HG03060 (cell line): ENCODE measurements around the gene KIF26A.
"Not testable (repeated sequence)": the region's sequence is repeated elsewhere in the genome, so short reads cannot be mapped to it uniquely, and the experiment has no call there.

Experiments
- ATAC-seq: cut with Tn5 transposase; IDR thresholded peaks from one replicate; pipeline ENCODE4 v1.9.1; 2021; ENCODE audit warnings: low read depth, moderate number of reproducible peaks; ENCODE audit not compliant: unreplicated experiment

The KIF26A gene

DNA sequence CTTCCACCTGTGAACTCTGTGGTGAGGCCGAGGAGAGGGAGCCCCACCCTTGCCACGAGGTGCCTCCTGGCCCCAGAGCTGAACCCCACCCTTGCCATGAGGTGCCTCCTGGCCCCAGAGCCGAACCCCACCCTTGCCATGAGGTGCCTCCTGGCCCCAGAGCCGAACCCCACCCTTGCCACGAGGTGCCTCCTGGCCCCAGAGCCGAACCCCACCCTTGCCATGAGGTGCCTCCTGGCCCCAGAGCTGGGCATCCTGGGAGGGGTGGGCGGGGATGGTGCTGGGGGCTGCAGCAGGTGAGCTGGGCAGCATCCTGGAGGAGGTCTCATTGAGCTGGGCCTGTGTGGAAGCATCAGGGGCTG is 15.0 kb downstream of the KIF26A start:
- not testable (repeated sequence) for ATAC-seq

DNA sequence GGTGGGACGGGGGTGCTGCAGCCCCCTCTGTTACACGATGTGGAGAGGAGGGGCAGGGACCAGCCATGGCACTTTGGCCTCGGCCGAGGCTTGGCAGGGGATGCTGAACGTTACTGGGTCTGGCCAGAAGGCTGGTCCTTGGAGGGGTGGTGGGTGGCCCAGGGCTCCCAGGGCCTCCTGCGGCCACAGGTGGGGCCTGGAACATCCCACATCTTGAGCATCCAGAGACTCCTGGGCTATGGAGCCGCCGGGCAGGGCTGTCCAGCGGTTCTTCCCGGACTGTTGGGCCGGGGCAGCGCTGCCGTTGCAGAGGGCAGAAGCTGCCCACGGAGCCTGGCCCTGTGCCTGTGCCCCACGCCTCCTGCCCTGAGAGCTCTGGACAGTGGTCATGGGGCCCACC is 15.9 kb downstream of the KIF26A start:
- no peak for ATAC-seq

DNA sequence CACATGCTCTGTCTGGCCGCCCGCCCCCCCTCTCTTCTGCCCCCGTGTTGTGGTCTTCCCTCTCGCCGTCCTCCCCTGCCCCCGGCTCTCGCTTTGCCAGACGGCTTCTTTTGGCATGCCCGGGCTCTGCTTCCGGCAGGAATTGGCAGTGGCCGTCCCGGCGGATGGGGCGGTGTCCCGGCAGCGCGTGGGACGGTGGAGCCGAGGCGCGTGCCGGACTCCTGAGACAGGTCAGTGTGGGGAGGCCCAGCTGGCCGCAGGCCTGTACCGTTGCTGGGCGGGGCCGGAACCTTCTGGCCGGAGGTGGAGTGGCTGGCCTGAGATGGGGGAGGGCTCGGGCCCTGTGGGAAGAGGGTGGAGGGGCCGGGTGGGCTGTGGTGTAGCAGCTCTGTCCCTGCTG is 17.1 kb downstream of the KIF26A start:
- no peak for ATAC-seq

DNA sequence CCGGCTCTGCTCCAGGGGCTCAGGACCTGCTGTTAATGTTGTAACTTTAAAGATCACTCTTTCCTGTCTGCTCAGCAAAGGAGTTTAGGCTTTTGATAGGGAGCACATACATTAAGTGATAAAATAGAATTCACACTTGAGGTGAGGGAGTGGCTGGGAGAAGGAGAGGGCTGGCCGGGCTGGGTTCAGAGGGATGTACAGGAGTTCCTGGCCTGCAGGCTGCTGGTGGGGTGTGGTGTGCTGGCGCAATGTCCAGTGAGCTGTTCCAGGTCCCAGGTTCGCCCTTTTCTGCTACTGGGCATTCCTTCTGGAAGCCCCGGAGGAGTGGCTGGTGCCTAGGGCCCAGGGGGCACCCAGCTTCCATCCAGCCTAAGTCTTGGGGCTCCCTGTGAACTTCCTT is 17.8 kb downstream of the KIF26A start:
- no peak for ATAC-seq

DNA sequence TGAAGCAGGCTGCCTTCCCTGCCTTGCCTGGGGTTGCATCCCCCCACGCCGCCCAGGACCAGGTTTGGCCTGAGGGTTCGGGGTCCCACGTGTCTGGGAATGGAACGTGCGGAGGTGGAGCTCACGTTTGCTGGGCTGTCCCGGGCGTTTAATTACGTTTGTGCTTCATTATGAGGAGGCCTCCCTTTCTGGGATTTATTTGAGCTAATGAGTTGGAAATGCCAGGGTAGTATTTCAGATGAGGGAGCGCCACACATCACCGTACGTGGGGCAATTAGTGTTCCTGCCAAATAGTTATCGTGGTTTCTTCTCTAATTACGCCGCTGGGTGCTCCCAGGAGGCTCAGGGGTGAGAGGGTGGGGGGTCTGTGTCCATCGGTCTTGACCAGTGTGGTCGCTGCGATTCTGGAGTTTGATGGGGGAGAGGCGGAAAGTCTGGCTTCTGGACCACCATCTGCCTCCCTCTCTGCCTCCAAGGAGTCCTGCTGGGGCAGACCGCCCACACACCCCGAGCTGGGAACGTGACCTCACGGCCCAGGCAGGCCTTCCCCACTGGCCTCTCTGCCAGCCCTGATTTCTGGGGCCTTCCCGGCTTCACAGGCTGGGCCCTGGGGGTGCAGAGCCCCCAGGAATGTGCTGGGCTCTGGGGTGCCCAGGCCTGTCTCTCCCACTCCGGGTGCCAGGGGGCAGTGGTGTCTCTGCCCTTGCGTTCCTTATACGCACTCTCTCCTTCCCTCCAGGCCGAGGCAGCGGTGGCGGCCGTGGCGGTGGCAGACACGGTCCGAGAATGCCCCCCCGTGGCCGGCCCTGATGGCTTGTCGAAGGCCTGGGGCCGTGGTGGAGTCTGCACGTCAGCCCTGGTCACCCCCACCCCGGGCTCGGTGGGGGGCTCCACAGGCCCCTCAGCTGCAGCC is 18.9 kb downstream of the KIF26A start:
- ATAC-seq = no peak

DNA sequence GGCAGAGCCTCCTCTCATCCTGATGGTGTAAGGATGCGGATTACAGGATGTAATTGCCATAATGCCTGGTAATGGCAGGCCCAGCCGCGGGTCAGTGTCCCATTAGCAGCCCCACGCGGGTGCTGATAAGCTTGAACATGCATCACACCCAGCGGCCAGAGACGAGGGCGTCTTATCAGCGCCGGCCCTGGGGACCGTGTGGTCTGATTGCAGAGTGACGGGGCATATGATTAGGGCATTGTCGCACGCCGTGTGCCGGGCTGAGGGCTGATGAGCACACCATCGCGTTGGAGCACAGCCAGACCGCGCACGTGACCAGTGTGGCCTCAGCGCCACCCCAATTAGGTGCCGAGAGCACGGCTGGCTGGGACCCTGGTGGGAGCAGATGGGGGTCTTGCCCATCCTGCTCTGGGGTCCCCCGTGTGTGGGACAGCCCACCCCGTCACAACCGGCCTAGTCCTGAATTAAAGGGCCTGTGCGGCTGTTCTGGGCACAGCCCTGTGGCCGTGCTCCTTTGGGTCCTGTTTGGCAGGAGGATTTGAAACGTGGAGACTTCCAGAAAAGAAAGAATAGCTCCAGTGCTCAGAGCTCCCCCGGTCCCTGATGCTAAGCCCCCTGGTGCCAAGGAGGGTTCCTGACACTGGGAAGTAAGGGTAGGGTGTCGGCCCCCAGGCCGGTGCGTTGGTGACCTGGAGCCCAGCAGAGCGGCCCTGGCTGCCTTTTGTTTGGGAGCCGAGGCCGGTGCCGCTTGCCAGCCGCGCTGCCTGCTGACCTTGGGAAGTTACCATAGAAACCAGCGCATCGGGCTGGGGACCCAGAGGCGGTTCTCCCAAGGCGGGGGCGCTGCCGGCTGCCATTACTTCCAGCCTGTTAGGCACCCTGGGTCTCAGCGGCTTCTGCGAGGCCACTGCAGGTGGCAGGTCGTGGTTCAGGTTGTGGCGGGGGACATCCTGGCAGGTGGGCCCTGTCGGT is 20.7 kb downstream of the KIF26A start:
- no peak for ATAC-seq

DNA sequence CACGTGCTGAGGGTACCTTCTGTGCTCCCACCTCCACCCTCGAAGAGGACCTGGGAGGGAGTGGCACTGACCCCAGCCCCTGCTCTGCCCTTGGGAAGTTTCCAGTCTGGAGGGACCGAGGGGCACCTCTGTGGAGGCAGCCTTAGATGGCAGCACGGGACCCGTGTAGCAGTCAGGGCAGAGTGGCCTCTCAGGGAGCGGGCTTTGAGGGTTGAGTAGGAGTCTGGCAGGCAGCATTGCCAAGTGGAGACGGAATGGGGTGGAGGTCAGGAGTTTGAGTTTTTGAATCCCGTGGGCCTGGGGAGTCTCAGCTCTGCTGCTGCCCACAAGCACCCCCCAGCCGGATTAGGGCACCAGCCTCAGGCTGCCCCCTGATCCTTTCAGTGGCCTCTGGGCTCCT is 21.6 kb downstream of the KIF26A start:
- no peak for ATAC-seq

DNA sequence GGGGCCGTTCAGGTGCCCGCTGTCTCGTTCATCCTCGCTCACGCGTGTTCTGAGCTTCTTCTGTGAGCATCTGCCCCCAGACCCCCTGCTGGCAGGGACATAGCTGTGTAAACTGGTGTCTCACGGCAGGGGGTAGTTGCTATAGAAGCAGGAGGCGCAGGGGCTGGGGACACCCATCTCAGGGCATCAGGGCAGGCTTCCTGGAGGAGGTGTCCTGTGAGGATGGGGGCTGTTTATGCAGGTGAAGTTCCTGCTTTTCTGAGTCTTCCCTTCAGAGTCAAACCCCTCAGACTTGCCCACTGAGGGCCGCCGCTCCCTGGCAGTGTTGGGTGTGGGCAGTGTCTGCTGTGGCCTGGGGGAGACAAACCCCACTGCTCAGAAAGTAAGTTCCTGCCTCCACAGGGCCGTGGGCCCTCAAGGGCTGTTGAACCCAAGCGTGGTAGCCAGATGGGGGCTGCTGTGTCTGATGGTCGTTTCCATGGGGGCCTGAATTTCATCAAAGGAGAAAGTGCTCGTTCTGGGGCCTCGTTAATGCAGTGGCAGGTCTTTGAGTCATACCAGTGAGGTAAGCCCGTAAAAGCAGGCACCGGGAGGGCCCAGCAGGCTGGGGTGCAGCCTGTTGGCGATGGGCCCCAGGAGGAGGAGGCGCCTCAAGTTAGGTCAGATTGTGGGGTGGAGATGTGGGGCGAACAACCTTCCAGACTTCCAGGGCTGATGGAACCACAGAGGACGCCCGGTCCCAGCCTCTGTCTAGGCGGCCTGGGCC is 23.4 kb downstream of the KIF26A start:
- no peak for ATAC-seq

DNA sequence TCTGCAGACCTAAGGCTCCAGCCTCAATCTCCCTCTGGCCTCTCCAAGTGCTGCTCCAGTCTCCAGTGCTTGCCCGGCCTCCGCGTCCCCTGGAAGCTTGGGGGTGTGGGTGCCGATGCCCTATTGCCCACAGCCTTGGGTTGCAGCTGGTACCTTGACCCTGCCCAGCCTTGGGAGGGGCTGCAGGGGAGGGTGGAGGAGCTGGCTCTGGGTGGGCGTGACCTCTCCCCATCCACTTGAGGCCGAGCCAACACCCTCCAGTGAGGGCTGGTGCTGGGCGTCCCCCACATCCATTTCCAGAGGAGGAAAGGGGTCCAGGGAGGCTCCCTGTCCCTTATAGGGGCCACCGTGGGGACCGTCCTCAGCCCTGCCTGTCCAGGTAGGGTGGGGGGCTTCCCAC is 24.1 kb downstream of the KIF26A start:
- ATAC-seq = no peak

DNA sequence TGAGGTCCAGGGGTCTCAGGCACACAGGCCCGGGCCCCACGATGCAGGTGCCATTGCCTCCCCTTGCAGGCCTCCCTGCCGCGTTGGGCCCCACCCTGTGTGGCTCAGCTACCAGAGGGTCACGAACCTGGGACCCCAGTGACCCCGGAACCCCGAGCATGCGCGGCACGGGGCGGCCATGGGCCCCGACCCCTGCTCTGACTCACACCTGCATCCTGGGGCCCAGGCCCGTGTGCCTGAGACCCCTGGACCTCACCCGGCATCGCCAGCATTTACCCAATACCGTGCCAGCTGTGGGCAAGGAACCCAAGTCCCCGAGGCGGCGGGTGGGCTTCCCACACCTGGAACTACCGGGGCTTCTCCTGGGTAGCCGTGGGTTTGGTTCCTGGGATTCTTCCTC is 25.2 kb downstream of the KIF26A start:
- no peak for ATAC-seq

DNA sequence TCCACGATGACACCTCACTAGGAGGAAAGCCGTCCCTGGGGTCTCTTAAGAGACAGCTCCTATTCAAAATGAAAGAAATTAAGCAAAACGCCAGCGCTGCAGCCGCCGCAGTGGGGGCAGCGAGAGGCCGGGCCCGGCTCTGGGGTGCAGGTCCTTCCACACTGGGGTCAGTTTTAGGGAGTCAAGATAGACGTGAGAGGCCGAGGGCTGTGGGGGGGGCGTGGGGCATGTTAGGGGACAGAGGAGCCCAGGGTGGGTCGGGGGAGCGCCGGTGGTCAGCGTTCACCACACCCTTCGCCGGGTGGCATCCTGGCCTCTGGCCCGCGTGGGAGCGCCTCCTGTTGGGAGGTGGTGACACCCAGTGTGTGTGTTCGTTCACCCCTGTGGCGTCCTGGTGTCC is 25.7 kb downstream of the KIF26A start:
- ATAC-seq = no peak

DNA sequence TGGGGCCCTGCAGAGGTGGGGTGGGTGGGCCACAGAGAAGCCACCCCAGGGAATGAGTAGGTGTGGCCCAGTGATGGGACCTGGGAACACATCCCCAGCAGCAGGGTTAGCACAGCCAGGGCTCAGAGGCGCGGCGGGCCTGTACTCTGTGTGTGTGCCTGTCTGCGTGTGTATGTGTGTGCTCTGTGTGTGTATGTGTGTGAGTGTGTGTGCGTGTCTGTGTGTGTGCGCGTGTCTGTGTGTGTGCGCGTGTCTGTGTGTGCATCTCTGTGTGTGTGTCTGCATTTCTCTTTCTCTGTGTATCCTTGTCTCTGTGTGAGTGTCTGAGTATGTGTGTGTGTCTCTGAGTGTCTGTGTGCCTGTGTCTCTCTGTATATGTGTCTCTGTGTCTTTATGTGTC is 26.1 kb downstream of the KIF26A start:
- ATAC-seq = no peak

DNA sequence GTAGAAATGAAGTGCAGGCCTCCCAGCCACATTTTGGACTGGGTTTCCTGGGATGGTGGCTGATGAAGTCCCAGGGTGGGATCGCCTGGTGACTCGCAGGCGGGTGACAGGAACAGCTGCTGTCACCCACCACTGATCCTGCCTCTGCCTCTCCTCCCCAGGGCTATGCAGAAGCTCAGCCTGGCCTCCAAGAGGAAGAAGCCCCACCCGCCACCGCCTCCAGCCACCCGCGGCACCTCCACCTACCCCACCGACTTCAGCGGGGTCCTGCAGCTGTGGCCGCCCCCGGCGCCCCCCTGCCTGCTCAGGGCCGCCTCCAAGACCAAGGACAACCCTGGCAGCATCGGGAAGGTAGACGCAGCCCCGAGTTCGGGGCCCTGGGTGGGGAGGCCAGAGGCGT is 28.3 kb downstream of the KIF26A start:
- ATAC-seq = no peak

DNA sequence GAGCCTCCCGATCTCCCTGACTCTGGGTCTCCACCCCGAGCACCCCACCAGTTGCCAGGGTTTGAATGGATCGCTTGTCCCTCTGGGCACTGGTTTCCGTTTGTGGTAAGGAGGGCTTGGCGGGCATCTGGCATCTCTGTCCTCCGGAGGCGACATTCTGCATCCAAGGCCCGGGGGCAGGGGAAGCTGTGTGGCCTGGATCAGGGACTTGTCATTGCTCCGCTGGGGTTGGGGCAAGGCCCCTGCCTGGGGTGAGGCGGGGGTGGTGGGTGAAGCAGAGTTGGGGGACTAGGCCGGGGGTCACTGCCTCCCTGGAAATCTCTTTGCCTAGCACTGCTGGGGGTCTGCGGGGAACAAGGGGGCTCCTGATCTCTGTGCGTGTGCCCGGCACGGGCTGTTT is 30.2 kb downstream of the KIF26A start:
- ATAC-seq = no peak

DNA sequence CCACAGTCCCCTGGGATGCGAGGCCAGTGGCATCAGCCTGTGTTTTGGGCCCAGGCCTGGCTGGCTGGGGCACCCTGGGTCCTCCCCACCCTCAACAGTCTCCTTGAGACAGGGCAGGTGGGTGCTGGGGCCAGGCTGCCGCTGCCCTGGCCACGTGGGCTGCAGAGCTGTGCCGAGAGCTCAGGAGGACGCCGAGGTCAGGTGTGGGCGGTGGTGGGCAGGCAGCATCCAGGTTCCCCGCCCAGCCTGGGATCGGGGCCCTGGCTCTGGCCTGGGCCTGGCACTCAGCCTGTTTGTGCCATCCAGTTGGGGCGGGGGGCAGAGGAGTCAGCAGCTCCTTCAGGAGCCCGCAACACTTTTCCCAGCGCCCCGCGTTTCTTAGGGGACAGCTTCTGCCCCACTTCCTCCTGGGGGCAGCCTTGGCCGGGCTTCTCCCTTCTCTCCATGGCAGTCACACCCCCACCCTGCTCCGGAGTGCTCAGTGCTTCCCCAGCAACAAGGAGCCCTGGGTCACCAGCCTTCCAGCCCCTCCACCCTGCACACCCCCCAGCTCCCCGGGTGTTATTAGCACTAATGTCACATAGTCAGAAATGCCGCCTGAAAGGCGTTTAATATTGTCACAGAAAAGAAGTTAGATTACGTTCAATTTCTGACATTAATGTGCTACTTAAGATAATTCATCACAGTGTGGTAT is 30.8 kb downstream of the KIF26A start:
- no peak for ATAC-seq

DNA sequence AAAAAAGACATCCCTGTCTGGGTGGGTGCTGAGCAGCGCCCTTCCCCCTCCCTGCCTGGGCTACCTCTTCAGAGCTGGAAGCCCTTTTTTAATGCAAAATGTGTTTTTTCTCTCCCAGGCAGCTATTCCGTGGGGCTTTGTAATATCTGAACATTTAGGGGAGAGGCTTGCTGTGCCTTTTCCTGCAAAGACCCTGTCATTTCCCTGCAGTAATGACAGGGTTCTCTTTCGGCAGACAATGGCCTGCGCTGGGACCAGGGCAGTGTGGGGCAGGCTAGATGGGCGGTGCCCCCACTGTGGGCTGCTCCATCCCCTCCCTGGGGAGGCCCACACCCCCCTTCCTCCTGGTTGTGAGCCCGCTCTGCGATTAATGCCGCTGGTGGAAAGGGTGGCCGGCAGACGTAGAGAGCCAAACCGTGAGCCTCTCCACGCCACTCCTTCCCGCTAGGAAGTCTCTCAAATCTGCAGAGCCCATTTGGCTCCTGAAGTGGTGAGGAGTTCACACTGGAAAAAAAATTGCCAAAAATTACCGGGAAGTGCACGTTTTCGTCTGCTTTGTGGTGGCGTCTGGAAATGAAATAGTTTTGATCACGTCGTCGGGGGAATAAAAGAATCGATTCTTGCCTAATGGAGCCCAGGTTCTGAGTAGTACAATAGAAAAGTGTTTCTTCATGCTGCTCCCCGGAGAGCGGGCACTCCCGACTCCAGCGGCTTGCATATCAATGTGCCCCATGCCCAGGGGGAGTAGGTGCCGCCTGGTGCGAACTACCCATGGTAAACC is 31.5 kb downstream of the KIF26A start:
- no peak for ATAC-seq

DNA sequence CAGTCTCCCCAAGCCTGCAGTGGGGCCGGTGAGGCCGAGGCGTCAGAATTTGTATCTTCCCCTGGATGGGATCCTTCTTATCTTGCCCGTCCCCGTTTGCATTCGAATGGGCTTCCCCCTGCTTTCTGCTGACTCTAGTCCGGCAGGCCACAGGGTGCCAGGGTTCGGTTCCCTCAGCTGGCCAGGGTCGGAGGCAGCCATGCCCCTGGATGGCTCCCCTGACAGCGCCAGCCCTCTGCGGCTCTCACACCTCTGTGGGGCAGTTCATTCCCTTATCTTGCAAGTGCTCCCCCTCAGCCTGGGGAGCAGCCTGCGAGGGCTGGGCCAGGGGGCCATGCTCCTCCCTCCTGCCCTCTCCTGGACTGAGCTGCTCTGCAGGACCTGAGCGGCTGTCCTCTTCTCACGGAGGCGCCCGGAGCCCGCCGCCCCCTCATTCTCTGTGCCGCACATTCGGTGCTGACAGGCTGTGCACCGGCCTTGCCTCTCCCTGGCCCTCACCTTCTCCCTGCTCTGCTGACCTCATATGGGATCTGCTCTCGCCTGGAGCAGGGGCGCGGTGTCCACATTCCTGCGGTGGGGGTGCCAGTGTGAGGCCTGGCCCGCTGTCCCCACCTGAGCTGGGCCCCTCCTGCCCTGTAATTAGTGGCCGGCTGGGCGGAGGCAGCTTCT is 32.8 kb downstream of the KIF26A start:
- no peak for ATAC-seq

DNA sequence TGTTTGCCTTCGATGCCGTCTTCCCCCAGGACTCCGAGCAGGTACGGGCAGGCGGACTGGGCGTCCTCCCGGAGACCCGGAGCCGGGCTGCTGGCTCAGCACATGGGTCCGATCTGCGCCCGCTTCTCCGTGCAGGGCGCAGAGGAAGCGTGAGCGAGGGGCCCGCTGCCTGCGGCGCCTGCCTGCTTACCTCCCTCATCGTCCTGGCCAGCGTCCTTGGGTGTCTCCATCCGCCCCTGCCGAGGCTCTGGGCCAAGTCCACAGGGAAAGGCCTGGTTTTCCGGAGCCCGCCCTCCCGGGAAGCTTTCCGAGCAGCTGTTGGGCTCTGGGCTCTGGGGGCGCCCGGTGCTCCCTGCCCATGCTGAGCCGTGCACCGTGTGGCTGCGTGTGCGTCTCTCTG is 33.5 kb downstream of the KIF26A start:
- ATAC-seq = no peak

DNA sequence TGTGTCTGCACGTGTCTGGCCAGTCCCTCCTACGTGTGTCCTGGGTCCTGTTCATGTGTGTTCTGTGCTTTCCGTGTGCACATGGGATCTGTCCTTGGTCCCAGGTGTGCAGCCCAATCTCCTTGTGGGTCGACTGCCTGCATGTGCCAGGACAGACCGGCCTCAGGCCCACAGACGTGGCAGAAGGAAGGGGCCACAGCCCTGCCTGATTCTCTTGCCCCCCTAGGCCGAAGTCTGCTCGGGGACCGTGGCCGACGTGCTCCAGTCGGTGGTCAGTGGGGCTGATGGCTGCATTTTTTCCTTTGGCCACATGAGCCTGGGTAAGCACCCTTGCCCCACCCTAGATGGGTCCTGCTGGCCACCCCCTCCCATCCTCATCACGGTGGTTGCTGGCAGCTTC is 34.0 kb downstream of the KIF26A start:
- no peak for ATAC-seq
